Left lung (tissue), 10 donors: Measurements from ENCODE around the gene CTCF. TPM values are rescaled to one million over a fixed set of nuclear protein-coding genes. Genes with fewer than 3 reads are reported as not detected.
A peak's percentile ranks its signal among the peaks of the same experiment; 100 is the strongest.

Source experiments
- ATAC-seq: fragments of 200-7000 bp; cut with Tn5 transposase; one replicate; pipeline ENCODE4 v1.9.1; 2020; ENCODE audit warnings: moderate library complexity
- DNase-seq, 4 donors: peaks; one replicate each; pipeline ENCODE4 v3.0.0-alpha.2; 2013 to 2020
- H3K27ac ChIP-seq, 2 donors: fragments of 200-600 bp; sonication (generic) in 1 of 2; one replicate each; pipeline versions ENCODE4 v1.5.0 to v1.8.0; 2020 to 2021
- H3K27me3 ChIP-seq, 2 donors: fragments of 200-600 bp; sonication (generic) in 1 of 2; one replicate each; pipeline versions ENCODE4 v1.5.0 to v1.8.0; 2020 to 2021
- H3K36me3 ChIP-seq, 2 donors: fragments of 200-600 bp; sonication (generic) in 1 of 2; one replicate each; pipeline versions ENCODE4 v1.5.0 to v1.8.0; 2020 to 2021
- H3K4me1 ChIP-seq, 2 donors: fragments of 200-600 bp; one replicate each; pipeline ENCODE4 v1.8.0; 2021
- H3K4me3 ChIP-seq, 2 donors: fragments of 200-600 bp; sonication (generic) in 1 of 2; one replicate each; pipeline versions ENCODE4 v1.5.0 to v1.8.0; 2020 to 2021; ENCODE audit warnings: mild to moderate bottlenecking in 1 of 2
- H3K9me3 ChIP-seq, 2 donors: fragments of 200-600 bp; sonication (generic) in 1 of 2; one replicate each; pipeline versions ENCODE4 v1.5.0 to v1.8.0; 2020 to 2021
- intact Hi-C, 2 donors: fragments of 100-400 bp; cut with DNase I; formaldehyde crosslinking; loops; one replicate each; pipeline versions ENCODE4 v1.11.2 to v1.14.2; 2022
- polyA plus RNA-seq, 6 donors: library from polyadenylated mRNA; unstranded; fragments of 120-200 nt; gene quantifications; one replicate each; pipeline ENCODE4 v1.2.1, GENCODE V29; 2013; ENCODE audit not compliant: insufficient read length in 6 of 6
- total RNA-seq, 2 donors: library from RNA; stranded (reverse); fragmentation: NEBNext Ultra II Directional; extraction: Animal tissue kit (Norgen Biotek cat#: 25700); gene quantifications; one replicate each; pipeline ENCODE4 v1.2.1, GENCODE V29; 2021
- TF ChIP-seq, protein P1 (sequence below), 2 donors: fragments of 200-600 bp; sonication (generic) in 1 of 2; IDR thresholded peaks; one replicate each; pipeline versions ENCODE4 v1.5.0 to v1.8.0; 2021; ENCODE audit warnings: antibody characterized with exemption in 2 of 2
- donor health status: DM: no; HTN: yes; CAD: no.
- donor health status: DM: no; HTN: no; CAD: no.

CTCF gene
- total and polyA plus RNA-seq, 8 donors: 27.8 to 80.2 (median 73.4) TPM

DNA sequence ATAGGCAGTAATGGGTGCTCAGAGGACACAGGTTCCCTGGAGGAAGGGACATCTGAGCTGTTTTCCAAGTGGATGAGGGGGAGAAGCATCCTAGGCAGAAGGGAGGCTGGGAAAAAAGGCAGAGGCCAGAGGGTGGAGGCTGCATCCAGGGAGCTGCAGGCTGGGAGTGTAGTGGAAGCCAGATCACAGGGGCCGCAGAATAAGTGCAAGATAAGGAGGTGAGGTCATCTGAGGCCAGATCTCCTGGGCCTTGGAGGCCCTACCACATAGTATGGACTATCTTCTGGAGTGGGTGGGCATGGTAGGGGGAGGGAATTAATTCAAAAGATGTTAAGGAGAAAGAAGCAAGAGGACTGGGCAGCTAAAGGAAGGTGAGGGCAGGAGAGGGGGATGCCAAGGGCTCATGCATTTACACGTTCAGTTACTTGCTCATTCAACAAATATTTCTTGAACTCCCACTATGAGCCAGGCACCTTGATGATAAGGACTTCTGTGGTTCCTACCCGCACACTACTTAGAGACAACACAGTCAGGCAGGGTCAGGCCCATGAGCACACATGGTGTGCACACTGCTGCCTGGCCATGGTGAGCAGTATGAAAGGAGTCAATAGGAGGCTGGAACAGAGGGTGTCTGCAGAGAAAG lies 36.1 kb upstream of the CTCF start:
- no peaks in the 10 kb centered on the region for H3K36me3 ChIP-seq
- H3K27me3 ChIP-seq: no peaks in the 10 kb centered on the region
- TF ChIP-seq, protein P1, sequence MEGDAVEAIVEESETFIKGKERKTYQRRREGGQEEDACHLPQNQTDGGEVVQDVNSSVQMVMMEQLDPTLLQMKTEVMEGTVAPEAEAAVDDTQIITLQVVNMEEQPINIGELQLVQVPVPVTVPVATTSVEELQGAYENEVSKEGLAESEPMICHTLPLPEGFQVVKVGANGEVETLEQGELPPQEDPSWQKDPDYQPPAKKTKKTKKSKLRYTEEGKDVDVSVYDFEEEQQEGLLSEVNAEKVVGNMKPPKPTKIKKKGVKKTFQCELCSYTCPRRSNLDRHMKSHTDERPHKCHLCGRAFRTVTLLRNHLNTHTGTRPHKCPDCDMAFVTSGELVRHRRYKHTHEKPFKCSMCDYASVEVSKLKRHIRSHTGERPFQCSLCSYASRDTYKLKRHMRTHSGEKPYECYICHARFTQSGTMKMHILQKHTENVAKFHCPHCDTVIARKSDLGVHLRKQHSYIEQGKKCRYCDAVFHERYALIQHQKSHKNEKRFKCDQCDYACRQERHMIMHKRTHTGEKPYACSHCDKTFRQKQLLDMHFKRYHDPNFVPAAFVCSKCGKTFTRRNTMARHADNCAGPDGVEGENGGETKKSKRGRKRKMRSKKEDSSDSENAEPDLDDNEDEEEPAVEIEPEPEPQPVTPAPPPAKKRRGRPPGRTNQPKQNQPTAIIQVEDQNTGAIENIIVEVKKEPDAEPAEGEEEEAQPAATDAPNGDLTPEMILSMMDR (IDR thresholded peaks at IDR 0.05): no peak
- ATAC-seq (no peak), DNase-seq (no peak)
- no peaks in the 10 kb centered on the region for H3K9me3 ChIP-seq
- H3K27ac ChIP-seq: no peak overlapping the region
- no peak overlapping the region for H3K4me3 ChIP-seq
- intact Hi-C loops: no loop called here
- H3K4me1 ChIP-seq: peaks cover 6 to 45% of the 10 kb centered on the region in 2 donors

DNA sequence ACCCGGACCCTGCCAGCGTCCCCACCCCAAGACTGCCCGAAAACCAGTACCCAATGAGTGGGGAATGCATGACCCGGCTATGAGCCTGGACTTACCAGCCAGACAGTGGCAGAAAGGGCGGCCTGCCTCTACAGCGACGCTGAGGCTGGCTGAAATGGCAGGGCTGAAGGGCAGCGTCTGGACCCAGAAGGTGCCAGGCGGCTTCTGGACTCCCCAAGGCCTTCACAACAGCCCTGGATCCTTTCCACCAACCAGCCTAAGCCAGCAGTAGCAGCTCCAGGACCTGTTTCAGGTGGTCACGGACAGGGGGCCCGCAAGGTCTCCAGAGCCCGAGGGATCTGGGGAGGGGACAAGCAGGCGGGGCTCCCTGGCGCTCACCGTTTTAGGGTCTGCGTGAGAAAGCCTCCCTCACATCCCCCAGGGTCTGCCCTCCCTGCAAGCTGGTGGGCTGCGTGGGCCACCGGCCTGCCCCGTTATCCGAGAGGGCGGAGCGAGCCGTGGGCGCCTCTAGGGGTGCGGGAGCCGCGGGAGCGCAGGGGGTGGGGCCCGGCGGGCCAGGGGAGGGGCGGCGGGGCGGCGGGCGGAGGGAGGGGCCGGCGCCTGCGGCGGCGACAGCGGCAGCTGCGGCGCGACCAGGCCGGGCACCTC lies 34.0 kb upstream of the CTCF start, which contains the start of gene RIPOR1:
Gene RIPOR1 (plus strand): TSS at position 608 of the 648 bp plus-strand sequence. CDS start 9,618 bp downstream, outside the sequence.
- H3K27ac ChIP-seq: peak within 1 kb of the TSS; percentile 90 to 91
- TF ChIP-seq, protein P1 (IDR thresholded peaks at IDR 0.05): no peak
- H3K4me3 ChIP-seq: peak within 1 kb of the TSS; percentile 91 to 97
- no peaks in the 10 kb centered on the region for H3K27me3 ChIP-seq
- DNase-seq (peak in 2 of 4 donors; percentile 56 to 58), ATAC-seq (peak; percentile 60)
- intact Hi-C loops: no loop called here
- peaks cover 6 to 52% of the 10 kb centered on the region in 2 donors for H3K4me1 ChIP-seq
- no peaks in the 10 kb centered on the region for H3K9me3 ChIP-seq
- no peaks in the 10 kb centered on the region for H3K36me3 ChIP-seq

DNA sequence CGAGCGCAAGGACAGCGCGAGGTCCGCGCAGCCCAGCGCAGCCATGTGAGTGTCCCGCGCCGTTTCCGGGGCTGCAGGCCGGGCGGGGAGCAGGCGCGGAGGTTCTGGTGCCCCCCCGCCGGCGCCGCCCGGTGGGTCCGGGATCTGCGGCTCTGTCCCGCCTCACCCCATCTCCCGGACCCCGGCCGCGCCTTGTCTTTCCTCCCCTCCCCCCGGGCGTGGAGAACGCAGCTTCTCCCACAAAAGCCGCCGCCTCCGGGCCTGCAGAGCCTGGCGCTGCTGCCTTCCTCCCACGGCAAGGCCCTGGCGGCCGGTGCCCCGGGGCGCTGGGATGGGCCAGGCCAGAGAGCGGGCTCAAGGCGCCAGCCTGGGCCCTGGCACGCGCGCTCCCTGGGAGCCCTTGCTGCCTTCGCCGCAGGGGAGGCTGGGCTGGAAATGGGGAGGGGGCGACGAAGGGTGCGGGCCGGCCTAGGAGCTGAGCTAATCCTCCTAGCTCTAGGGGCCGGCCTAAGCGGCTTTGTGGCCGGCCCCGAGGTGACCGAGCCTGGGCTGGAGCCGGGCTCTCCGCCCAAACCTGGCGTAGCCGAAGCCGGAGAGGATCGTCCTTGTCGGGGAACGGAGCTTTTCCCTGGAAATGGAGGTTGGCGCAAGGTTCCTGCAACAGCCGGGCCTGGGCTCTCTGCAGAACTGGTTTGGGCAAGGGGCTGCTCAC lies 33.3 kb upstream of the CTCF start:
- H3K27me3 ChIP-seq: no peaks in the 10 kb centered on the region
- no peaks in the 10 kb centered on the region for H3K36me3 ChIP-seq
- peak overlapping the region; percentile 90 to 91 for H3K27ac ChIP-seq
- TF ChIP-seq, protein P1 (IDR thresholded peaks at IDR 0.05): no peak
- peak; percentile 38 for ATAC-seq
- intact Hi-C loops: no loop called here
- peak overlapping the region; percentile 91 to 97 for H3K4me3 ChIP-seq
- peaks cover 6 to 55% of the 10 kb centered on the region in 2 donors for H3K4me1 ChIP-seq
- H3K9me3 ChIP-seq: no peaks in the 10 kb centered on the region
- peak in 3 of 4 donors; percentile 36 to 92 (median 42) for DNase-seq

DNA sequence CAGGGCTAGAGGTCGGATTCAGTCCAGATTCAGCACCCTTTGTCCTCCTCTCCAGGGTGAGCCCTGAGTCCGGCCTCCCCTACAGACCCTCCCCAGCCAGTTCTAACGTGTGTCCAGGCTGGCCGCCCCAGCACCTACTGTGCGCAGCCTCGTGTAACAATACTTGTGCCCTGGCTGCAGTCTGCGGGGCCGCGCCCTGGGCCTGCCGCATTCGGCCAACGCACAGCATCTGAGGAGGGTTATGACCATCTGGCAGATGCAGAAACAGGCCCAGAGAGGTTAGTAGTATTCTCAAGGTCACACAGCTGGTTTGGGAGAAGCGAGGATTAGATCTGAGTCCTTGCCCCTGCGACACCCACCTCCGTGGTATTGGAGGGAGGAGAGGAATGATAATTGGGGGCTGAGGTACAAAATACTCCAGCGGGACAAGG lies 32.7 kb upstream of the CTCF start:
- peaks cover 6 to 61% of the 10 kb centered on the region in 2 donors for H3K4me1 ChIP-seq
- H3K4me3 ChIP-seq: peak overlapping the region; percentile 91 to 97
- peak in 1 of 4 donors; percentile 83 for DNase-seq
- peak overlapping the region; percentile 90 to 91 for H3K27ac ChIP-seq
- TF ChIP-seq, protein P1 (IDR thresholded peaks at IDR 0.05): no peak
- H3K36me3 ChIP-seq: no peaks in the 10 kb centered on the region
- H3K9me3 ChIP-seq: no peaks in the 10 kb centered on the region
- intact Hi-C loops: no loop called here
- ATAC-seq: peak; percentile 21
- no peaks in the 10 kb centered on the region for H3K27me3 ChIP-seq
